AG09319 (cell line): ENCODE data around the gene GRIK3.

Source experiments
- DNase-seq: peaks from one replicate; pipeline ENCODE4 v3.0.0-alpha.2; 2010; ENCODE audit warnings: low read depth; ENCODE audit errors: extremely low read depth
- TF ChIP-seq, protein P1 (sequence below): IDR thresholded peaks from 2 replicates; pipeline ENCODE4 v1.5.1; 2011; ENCODE audit warnings: low read depth, mild to moderate bottlenecking, inconsistent platforms, low read length, moderate library complexity

Gene GRIK3

DNA sequence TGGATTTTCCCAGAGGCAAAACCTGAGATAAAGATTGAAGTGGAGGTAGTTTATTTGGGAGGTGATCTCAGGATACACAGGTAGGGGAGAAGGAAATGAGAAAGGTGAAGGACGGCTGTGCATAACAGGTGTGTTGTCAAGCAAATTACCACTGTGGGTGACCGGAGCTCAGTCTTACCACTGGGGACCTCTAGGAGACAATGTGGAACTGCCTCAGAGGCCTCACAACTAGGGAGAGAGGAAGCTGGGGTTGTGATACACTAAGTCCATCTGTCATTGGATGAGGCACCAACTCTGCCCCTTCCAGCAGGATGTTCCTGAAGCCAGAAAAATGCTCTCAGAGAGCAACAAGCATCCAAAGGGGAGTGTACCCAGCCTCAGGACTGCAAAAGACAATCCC lies 32.6 kb downstream of the GRIK3 start:
- TF ChIP-seq, protein P1, sequence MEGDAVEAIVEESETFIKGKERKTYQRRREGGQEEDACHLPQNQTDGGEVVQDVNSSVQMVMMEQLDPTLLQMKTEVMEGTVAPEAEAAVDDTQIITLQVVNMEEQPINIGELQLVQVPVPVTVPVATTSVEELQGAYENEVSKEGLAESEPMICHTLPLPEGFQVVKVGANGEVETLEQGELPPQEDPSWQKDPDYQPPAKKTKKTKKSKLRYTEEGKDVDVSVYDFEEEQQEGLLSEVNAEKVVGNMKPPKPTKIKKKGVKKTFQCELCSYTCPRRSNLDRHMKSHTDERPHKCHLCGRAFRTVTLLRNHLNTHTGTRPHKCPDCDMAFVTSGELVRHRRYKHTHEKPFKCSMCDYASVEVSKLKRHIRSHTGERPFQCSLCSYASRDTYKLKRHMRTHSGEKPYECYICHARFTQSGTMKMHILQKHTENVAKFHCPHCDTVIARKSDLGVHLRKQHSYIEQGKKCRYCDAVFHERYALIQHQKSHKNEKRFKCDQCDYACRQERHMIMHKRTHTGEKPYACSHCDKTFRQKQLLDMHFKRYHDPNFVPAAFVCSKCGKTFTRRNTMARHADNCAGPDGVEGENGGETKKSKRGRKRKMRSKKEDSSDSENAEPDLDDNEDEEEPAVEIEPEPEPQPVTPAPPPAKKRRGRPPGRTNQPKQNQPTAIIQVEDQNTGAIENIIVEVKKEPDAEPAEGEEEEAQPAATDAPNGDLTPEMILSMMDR: no peak
- DNase-seq: no peak

DNA sequence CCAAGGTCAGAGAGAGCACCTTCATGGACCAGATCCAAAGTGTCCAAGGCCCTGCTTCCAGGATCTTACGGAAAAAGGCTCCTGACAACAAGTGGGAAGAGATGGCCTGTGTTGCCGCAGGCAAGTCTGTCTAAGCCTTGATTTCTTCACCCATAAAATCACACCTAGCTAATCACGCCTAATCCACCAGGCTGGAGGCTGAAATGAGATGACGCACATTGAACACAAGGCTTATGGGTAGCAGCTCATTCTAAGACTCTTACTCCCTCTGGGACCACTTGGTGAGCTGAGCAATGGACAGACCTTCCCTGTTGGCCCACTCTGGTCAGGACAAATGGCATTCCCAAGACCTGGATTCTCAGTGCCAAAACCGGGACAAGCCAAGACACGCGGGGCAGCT lies 38.2 kb downstream of the GRIK3 start:
- DNase-seq: no peak
- TF ChIP-seq, protein P1: no peak

DNA sequence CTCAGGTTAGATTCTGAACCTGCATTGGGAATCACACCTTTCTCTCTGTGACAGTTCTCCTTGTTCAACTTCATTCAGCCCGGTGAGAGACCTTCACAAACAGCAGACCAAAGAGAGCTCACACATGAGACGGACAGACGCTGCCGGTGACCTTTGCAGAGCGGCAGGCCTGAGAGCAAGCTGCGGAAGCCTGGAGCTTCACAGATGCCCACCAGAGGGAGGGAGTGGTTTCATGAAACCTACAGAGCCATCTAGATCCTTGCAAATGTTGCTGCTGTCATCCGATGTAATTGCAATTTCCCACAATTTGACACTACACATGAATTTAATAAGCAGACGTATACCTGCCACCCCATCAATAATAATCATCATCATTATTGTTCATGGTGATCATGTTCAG lies 39.4 kb downstream of the GRIK3 start:
- TF ChIP-seq, protein P1: no peak
- DNase-seq: no peak

DNA sequence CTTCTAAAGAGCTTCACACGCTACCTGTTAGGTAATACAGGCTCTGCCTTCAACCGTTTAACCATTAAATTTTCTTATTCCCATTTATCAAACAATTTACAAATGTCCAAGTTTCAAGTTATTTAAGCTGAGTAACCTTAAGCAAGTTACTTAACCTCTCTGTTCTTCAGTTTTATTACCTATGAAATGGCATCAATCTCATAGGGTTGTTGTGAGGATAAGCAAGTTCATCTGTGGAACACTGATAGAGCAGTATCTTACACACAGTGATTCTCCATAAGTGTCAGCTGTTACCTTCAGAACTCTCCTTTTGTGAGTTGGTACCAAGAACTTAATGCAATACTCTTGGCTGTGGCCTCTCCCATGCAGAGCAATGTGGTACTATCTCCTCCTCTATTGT lies 40.0 kb downstream of the GRIK3 start:
- TF ChIP-seq, protein P1: no peak
- DNase-seq: no peak

DNA sequence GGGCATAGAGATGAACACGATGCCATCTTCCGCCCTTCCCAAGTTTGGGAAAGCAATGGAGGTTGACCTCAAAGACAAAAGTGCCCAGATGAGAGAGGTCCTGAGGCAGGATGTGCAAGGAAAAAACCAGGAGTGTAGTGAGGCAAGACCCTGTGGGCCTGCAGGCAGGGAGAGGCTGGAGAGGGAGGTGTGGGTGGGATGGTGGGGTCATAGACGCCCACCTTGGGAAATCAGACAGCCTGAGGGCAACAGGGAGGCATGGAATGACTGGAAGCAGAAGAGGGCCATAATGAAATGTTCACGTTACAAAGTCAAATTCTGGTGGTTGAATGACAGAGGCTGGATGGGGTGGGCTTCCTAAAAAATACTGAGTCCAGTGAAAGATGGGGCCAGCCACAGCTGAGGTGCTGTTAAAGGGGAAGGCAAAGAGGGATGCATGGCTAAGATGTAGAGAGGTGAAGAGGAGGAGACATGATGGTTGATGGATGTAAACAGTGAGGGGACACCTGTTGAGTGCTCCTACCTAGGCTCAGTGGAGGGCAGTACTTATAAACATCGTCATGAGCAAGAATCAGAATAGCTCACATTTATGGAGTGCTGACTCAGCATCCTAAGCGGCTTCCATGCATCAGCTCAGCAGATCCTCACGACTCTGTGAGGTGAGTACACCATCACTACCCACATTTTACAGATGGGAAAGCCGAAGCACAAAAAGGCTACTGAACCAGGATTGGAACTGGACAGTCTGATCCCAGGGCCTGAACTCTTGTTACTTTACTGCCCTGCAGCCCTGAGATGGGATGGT lies 42.0 kb downstream of the GRIK3 start:
- DNase-seq: no peak
- TF ChIP-seq, protein P1: no peak

DNA sequence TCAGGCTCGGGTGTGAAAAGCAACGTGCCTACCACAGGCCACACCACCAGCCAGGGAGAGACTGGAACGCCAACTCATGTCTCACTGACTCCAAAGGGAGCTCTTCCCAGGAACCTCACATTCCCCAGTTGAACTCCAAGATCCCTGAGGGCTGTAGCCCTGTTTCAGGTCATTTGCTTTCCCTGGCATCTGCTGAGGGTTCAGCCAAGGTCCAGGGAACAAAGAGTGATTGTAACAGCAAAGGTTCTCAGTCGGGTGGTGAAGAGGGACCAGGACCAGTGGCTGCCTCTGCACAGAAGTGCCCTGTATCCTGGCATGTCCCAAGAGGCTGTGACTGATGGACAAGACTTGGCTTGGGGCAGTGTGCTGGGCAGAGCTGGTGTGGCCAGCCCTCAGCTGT lies 42.8 kb downstream of the GRIK3 start:
- no peak for DNase-seq
- TF ChIP-seq, protein P1: no peak

DNA sequence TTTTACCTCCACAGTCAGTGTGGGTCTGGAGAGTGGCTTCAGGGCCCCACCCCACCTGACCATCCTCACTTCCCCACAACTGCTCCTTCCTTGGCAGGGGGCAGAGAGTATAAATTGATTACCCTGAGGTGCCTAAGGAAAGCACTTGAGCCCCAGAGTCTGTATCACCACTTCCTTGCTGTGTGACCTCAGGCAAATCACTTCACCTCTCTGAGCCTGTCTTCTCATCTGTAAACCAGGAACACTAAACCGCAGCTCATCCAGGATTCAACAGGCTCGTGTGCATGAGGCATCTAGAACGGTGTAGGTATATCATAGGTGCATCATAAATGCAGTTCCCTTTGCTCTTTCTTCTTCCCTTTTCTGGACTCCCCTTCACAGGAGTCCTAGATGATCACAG lies 43.4 kb downstream of the GRIK3 start:
- TF ChIP-seq, protein P1: no peak
- DNase-seq: no peak
